Right atrium auricular region (tissue), 2 donors: Measurements from ENCODE around the gene MMS22L. TPM values are rescaled to one million over a fixed set of nuclear protein-coding genes. Genes with fewer than 3 reads are reported as not detected.

Source experiments
- DNase-seq: peaks from one replicate; pipeline ENCODE4 v3.0.0-alpha.2; 2019; ENCODE audit warnings: low spot score
- H3K27ac ChIP-seq, 2 donors: fragments of 200-600 bp; sonication (generic); 1 replicate in 1 of 2; 2 replicates in 1 of 2; pipeline ENCODE4 v1.5.1; 2016 to 2019
- H3K27me3 ChIP-seq, 2 donors: fragments of 200-600 bp; sonication (generic); one replicate each; pipeline versions ENCODE4 v1.5.1 to v1.6.0; 2017 to 2019
- H3K36me3 ChIP-seq: fragments of 200-600 bp; sonication (generic); one replicate; pipeline ENCODE4 v1.5.1; 2016
- H3K4me1 ChIP-seq, 2 donors: fragments of 200-600 bp; sonication (generic); one replicate each; pipeline versions ENCODE4 v1.5.1 to v1.6.0; 2017 to 2019
- H3K4me3 ChIP-seq, 2 donors: fragments of 200-600 bp; sonication (generic); 1 replicate in 1 of 2; 2 replicates in 1 of 2; pipeline ENCODE4 v1.5.1; 2017 to 2019; ENCODE audit warnings: mild to moderate bottlenecking in 1 of 2, moderate library complexity in 1 of 2
- H3K9me3 ChIP-seq, 2 donors: fragments of 200-600 bp; sonication (generic); one replicate each; pipeline ENCODE4 v1.5.1; 2019
- total RNA-seq, 2 donors: library from RNA; depleted of rRNA; stranded (reverse); fragments of >200 nt; gene quantifications; one replicate each; pipeline ENCODE4 v1.1.0, GENCODE V29; 2016
- TF ChIP-seq, protein P1 (sequence below), 2 donors: fragments of 200-600 bp; sonication (generic); IDR thresholded peaks; one replicate each; pipeline ENCODE4 v1.5.1; 2019; ENCODE audit warnings: antibody characterized with exemption in 2 of 2

MMS22L gene, protein sequence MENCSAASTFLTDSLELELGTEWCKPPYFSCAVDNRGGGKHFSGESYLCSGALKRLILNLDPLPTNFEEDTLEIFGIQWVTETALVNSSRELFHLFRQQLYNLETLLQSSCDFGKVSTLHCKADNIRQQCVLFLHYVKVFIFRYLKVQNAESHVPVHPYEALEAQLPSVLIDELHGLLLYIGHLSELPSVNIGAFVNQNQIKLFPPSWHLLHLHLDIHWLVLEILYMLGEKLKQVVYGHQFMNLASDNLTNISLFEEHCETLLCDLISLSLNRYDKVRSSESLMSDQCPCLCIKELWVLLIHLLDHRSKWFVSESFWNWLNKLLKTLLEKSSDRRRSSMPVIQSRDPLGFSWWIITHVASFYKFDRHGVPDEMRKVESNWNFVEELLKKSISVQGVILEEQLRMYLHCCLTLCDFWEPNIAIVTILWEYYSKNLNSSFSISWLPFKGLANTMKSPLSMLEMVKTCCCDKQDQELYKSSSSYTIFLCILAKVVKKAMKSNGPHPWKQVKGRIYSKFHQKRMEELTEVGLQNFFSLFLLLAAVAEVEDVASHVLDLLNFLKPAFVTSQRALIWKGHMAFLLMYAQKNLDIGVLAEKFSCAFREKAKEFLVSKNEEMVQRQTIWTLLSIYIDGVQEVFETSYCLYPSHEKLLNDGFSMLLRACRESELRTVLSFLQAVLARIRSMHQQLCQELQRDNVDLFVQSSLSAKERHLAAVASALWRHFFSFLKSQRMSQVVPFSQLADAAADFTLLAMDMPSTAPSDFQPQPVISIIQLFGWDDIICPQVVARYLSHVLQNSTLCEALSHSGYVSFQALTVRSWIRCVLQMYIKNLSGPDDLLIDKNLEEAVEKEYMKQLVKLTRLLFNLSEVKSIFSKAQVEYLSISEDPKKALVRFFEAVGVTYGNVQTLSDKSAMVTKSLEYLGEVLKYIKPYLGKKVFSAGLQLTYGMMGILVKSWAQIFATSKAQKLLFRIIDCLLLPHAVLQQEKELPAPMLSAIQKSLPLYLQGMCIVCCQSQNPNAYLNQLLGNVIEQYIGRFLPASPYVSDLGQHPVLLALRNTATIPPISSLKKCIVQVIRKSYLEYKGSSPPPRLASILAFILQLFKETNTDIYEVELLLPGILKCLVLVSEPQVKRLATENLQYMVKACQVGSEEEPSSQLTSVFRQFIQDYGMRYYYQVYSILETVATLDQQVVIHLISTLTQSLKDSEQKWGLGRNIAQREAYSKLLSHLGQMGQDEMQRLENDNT
- 1 to 10 TPM; 1.1 to 4.0 TPM for total RNA-seq

DNA sequence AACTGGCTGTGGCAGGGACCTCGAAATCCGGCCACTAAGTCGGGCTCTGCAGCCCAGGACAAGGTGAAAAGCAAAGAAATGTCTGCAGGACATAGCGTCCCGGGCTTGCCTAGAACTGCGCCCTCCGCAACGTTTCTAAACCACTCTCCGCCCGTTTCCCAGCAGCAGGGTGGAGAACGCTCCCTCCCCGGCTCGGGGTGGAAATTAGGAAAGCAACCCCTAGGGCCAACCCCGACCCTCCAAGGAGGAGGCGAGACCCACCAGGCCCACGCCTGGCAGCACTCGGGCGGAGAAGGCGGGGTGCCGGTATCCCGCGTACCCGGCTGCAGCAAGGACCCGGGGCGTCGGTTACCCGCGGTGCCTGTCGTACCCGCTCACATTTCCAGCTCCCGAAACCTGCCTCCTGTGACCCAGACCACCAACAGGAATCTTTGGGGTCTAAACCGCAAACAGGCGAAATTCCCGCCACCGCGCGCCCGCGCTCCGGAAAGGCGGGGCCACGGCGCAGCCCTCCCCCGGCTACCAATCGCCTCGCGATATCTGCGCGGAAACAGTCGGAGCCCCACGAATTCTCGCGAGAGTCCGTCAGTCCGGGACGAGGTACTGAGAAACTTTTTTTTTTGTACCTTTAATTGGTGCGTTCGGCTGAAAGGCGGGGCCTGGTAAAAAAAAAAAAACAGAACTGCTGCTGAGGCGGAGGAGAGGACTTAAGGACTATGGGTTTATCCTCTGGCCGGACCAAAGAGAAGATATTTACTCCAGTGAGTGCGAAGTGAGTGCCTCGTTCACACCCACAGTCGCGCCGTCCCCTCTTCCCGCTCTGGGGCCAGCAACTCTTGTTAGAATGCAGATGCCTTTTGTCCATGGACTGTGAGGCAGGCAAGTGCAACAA, at the start of gene MMS22L:
MMS22L (minus strand) TSS at position 491 of the 892 bp plus-strand sequence. CDS start 739 bp downstream, outside the sequence.
- peak; percentile 92 for DNase-seq
- no peaks in the 10 kb centered on the region for H3K9me3 ChIP-seq
- peak within 1 kb of the TSS; percentile 27 to 32 for H3K27ac ChIP-seq
- no peaks in the 10 kb centered on the region for H3K27me3 ChIP-seq
- peaks cover 0 to 7% of the 10 kb centered on the region in 2 donors for H3K4me1 ChIP-seq
- peak within 1 kb of the TSS; percentile 64 to 78 for H3K4me3 ChIP-seq
- H3K36me3 ChIP-seq: no peaks in the 10 kb centered on the region
- TF ChIP-seq, protein P1, sequence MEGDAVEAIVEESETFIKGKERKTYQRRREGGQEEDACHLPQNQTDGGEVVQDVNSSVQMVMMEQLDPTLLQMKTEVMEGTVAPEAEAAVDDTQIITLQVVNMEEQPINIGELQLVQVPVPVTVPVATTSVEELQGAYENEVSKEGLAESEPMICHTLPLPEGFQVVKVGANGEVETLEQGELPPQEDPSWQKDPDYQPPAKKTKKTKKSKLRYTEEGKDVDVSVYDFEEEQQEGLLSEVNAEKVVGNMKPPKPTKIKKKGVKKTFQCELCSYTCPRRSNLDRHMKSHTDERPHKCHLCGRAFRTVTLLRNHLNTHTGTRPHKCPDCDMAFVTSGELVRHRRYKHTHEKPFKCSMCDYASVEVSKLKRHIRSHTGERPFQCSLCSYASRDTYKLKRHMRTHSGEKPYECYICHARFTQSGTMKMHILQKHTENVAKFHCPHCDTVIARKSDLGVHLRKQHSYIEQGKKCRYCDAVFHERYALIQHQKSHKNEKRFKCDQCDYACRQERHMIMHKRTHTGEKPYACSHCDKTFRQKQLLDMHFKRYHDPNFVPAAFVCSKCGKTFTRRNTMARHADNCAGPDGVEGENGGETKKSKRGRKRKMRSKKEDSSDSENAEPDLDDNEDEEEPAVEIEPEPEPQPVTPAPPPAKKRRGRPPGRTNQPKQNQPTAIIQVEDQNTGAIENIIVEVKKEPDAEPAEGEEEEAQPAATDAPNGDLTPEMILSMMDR (IDR thresholded peaks at IDR 0.05): no peak

DNA sequence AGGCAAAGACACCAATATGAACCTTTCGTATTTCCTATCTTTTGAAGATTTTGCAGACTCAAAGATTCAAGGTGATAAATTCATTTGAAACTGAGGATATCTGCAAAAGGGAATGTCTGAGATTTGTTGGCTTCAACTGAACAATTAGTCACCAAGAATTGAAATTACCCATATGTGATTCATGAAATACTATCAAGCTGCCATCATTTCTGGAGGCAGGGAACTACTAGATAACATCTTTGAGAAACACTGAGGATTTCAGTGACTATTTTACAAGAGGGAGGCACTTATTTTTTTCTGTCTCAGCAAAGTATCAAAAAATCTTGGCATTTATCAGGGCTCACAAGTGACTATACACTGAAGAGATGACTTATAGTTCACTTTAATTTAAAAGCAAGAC, 39.8 kb upstream of the MMS22L start:
- no peak overlapping the region for H3K27ac ChIP-seq
- TF ChIP-seq, protein P1 (IDR thresholded peaks at IDR 0.05): no peak
- no peak for DNase-seq
- no peaks in the 10 kb centered on the region for H3K4me1 ChIP-seq
- H3K36me3 ChIP-seq: no peaks in the 10 kb centered on the region
- H3K4me3 ChIP-seq: no peak overlapping the region
- H3K27me3 ChIP-seq: no peaks in the 10 kb centered on the region
- no peaks in the 10 kb centered on the region for H3K9me3 ChIP-seq

DNA sequence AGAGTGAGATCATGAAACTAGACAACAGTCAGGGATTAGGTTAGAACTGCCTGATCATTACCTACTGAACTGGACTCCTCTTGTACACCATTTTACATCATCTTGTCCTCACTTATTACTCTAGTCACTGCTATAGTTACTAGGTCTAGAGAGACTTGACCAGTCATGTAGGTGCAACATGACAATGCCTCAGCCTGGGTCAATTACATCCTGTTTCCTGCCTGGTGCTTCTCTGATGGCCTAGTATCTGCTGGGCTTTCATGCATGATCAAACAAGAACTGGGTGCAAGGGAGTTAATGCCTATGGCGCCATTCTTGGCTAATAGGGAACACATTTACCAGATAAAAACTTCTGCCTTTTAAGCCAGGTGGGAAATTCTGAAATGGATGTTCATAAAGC, 39.2 kb upstream of the MMS22L start:
- no peak overlapping the region for H3K4me3 ChIP-seq
- no peak for DNase-seq

DNA sequence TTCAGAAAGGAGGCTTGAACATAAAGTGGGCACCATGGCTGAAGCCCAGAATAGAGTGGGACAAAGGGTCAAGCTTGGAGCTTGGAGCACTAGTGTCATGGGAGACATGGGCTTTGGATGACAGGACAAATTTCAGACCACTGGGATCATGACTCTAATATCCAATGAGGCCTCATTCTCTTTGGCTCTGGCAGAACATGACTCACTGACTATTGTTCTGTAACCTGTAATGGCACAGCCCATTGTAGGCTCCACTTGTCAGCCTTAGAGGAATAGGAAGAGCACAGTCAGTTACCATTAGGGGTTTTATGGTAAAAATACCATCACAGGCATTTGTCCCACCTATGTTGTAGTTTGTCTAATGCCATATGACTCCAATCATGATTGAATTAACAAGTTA, 34.0 kb upstream of the MMS22L start:
- H3K9me3 ChIP-seq: no peaks in the 10 kb centered on the region
- no peaks in the 10 kb centered on the region for H3K36me3 ChIP-seq
- no peaks in the 10 kb centered on the region for H3K27me3 ChIP-seq
- H3K4me1 ChIP-seq: no peaks in the 10 kb centered on the region
- DNase-seq: no peak
- no peak overlapping the region for H3K4me3 ChIP-seq
- TF ChIP-seq, protein P1 (IDR thresholded peaks at IDR 0.05): no peak
- no peak overlapping the region for H3K27ac ChIP-seq

More for the DNA sequence above, 39.2 kb upstream of the MMS22L start:
- TF ChIP-seq, protein P1 (IDR thresholded peaks at IDR 0.05): no peak
- no peaks in the 10 kb centered on the region for H3K9me3 ChIP-seq
- no peaks in the 10 kb centered on the region for H3K4me1 ChIP-seq
- no peak overlapping the region for H3K27ac ChIP-seq
- no peaks in the 10 kb centered on the region for H3K36me3 ChIP-seq
- H3K27me3 ChIP-seq: no peaks in the 10 kb centered on the region

DNA sequence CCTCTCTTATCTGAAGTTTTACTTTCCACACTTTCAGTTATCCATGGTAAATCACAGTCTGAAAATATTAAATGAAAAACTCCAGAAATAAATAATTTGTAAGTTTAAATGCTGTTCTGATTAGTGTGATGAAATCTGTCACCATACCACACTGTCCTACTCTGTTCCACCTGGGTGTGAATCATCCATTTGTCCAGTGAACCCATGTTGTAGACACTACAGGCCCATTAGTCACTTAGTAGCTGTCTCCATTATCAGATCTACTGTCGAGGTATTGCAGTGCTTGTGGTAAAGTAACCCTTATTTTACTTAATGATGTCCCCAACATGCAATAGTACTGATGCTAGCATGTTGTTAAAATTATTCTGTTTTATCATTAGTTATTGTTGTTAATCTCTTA, 29.2 kb upstream of the MMS22L start:
- Histone ChIP-seq H3K4me3 (no peak overlapping the region), H3K27ac (no peak overlapping the region), H3K9me3 (no peaks in the 10 kb centered on the region), H3K4me1 (no peaks in the 10 kb centered on the region), H3K27me3 (no peaks in the 10 kb centered on the region), H3K36me3 (no peaks in the 10 kb centered on the region)
- no peak for DNase-seq
- TF ChIP-seq, protein P1 (IDR thresholded peaks at IDR 0.05): no peak
